ENCODE results near the gene AGBL3.

The AGBL3 gene

DNA sequence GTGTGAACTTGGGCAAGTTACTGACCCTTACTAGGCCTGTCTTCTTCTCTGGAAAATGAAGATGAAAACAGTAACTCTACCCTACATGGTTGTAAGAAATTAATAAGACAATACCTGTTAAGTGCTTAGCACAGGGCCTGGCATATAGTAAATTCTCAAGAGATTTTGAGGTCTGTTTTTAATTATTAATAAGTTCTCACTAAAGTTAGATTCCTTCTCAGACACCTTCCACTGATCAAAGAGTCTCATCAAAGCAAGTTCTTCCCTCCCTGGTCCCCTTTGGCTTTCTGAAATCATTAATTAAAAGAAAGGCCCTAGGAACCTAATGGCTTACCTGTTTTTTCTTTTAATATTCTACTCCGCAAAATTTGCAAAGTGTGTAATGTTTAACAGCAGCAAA lies 166.1 kb downstream of the AGBL3 start:
- Histone ChIP-seq H3K4me1 (ENCODE audit: control insufficient read depth, low read depth, low read length) (no peaks in the 10 kb centered on the region), H3K27me3 (ENCODE audit: control insufficient read depth, insufficient read depth, low read length) (no peaks in the 10 kb centered on the region), H3K9me3 (ENCODE audit: control insufficient read depth, low read depth, low read length) (peaks cover 5% of the 10 kb centered on the region), H3K36me3 (ENCODE audit: control insufficient read depth, low read depth, low read length) (no peaks in the 10 kb centered on the region), H3K4me3 (ENCODE audit: low read length) (no peak overlapping the region), H3K27ac (ENCODE audit: low read length) (no peak overlapping the region), H3K9ac (ENCODE audit: low read length) (no peak overlapping the region)

DNA sequence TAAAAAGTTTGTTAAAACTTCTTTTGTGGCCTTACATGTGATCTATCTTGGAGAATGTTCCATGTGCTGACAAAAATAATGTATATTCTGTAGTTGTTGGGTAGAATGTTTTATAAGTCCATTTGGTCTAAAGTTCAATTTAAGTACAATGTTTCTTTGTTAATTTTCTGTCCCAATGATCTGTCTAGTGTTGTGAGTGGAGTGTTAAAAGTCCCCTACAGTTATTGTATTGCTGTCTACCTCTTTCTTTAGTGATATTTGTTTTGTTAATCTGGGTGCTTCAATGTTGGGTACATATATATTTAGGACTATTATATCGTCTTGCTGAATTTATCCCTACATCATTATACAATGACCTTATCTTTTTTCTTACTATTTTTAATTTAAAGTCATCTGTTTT lies 168.4 kb downstream of the AGBL3 start:
- H3K36me3 ChIP-seq (ENCODE audit: control insufficient read depth, low read depth, low read length) = no peaks in the 10 kb centered on the region
- no peak overlapping the region for H3K9ac ChIP-seq (ENCODE audit: low read length)
- H3K27me3 ChIP-seq (ENCODE audit: control insufficient read depth, insufficient read depth, low read length) = no peaks in the 10 kb centered on the region
- H3K4me3 ChIP-seq (ENCODE audit: low read length) = no peak overlapping the region
- peaks cover 5% of the 10 kb centered on the region for H3K9me3 ChIP-seq (ENCODE audit: control insufficient read depth, low read depth, low read length)
- no peak overlapping the region for H3K27ac ChIP-seq (ENCODE audit: low read length)
- no peaks in the 10 kb centered on the region for H3K4me1 ChIP-seq (ENCODE audit: control insufficient read depth, low read depth, low read length)

DNA sequence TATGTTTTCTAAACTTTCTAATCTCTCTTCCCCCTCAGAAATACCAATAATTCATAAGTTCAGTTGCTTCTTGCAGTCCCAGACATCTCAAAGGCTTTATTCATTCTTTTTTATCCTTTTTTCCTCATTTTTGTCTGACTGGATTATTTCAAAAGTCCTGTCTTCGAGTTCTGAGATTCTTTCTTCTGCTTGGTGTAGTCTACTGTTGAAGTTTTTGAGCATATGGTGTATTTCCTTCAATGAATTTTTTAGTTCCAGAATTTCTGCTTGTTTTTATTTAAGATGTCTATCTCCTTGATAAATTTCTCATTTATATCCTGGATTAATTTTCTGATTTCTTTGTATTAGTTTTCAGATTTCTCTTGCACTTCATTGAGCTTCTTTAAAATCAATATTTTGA lies 170.0 kb downstream of the AGBL3 start:
- Histone ChIP-seq H3K9me3 (ENCODE audit: control insufficient read depth, low read depth, low read length) (peaks cover 5% of the 10 kb centered on the region), H3K27ac (ENCODE audit: low read length) (no peak overlapping the region), H3K4me1 (ENCODE audit: control insufficient read depth, low read depth, low read length) (no peaks in the 10 kb centered on the region), H3K27me3 (ENCODE audit: control insufficient read depth, insufficient read depth, low read length) (no peaks in the 10 kb centered on the region), H3K36me3 (ENCODE audit: control insufficient read depth, low read depth, low read length) (no peaks in the 10 kb centered on the region), H3K4me3 (ENCODE audit: low read length) (no peak overlapping the region), H3K9ac (ENCODE audit: low read length) (no peak overlapping the region)

- Histone ChIP-seq H3K27me3 (ENCODE audit: control insufficient read depth, insufficient read depth, low read length) (no peaks in the 10 kb centered on the region), H3K9me3 (ENCODE audit: control insufficient read depth, low read depth, low read length) (peaks cover 10% of the 10 kb centered on the region), H3K9ac (ENCODE audit: low read length) (no peak overlapping the region), H3K27ac (ENCODE audit: low read length) (no peak overlapping the region), H3K4me3 (ENCODE audit: low read length) (no peak overlapping the region), H3K4me1 (ENCODE audit: control insufficient read depth, low read depth, low read length) (no peaks in the 10 kb centered on the region), H3K36me3 (ENCODE audit: control insufficient read depth, low read depth, low read length) (no peaks in the 10 kb centered on the region)
Observed at GRCh38 chr7:135158141-135158655, 171.9 kb downstream of the AGBL3 start.

DNA sequence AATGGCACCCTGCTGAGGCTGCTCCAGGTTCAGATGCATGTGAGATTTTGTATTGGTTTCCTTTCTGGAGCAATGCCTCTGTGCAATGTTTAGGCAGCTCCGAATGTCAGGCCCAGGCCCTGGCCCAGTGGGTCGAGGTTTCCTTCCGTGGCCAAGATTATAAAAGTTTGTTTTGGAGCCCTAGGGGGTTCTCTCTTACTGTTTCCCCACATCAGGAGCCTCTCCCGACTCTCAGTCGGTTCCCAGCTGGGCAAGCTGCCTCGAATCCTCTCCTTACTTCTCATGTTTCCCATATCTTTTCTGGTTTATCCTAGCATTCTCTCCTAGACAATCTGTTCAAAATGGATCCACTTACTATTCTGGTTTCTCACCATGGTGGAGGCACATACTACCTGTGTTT lies 172.6 kb downstream of the AGBL3 start:
- Histone ChIP-seq H3K9me3 (ENCODE audit: control insufficient read depth, low read depth, low read length) (peaks cover 10% of the 10 kb centered on the region), H3K4me1 (ENCODE audit: control insufficient read depth, low read depth, low read length) (no peaks in the 10 kb centered on the region), H3K36me3 (ENCODE audit: control insufficient read depth, low read depth, low read length) (no peaks in the 10 kb centered on the region), H3K27ac (ENCODE audit: low read length) (no peak overlapping the region), H3K9ac (ENCODE audit: low read length) (no peak overlapping the region), H3K27me3 (ENCODE audit: control insufficient read depth, insufficient read depth, low read length) (no peaks in the 10 kb centered on the region), H3K4me3 (ENCODE audit: low read length) (no peak overlapping the region)

- no peaks in the 10 kb centered on the region for H3K27me3 ChIP-seq (ENCODE audit: control insufficient read depth, insufficient read depth, low read length)
- no peak overlapping the region for H3K4me3 ChIP-seq (ENCODE audit: low read length)
- H3K4me1 ChIP-seq (ENCODE audit: control insufficient read depth, low read depth, low read length) = no peaks in the 10 kb centered on the region
- no peak overlapping the region for H3K9ac ChIP-seq (ENCODE audit: low read length)
- H3K9me3 ChIP-seq (ENCODE audit: control insufficient read depth, low read depth, low read length) = peaks cover 10% of the 10 kb centered on the region
- H3K36me3 ChIP-seq (ENCODE audit: control insufficient read depth, low read depth, low read length) = no peaks in the 10 kb centered on the region
- no peak overlapping the region for H3K27ac ChIP-seq (ENCODE audit: low read length)
Observed at GRCh38 chr7:135159359-135160085, 173.2 kb downstream of the AGBL3 start.

- H3K4me3 ChIP-seq (ENCODE audit: low read length) = no peak overlapping the region
- H3K9ac ChIP-seq (ENCODE audit: low read length) = no peak overlapping the region
Observed at GRCh38 chr7:135160098-135160857, 174.0 kb downstream of the AGBL3 start.

GRCh38 chr7:135160858-135161653 lies 174.7 kb downstream of the AGBL3 start:
- peaks cover 5% of the 10 kb centered on the region for H3K9me3 ChIP-seq (ENCODE audit: control insufficient read depth, low read depth, low read length)
- no peak overlapping the region for H3K27ac ChIP-seq (ENCODE audit: low read length)
- H3K27me3 ChIP-seq (ENCODE audit: control insufficient read depth, insufficient read depth, low read length) = no peaks in the 10 kb centered on the region
- H3K4me1 ChIP-seq (ENCODE audit: control insufficient read depth, low read depth, low read length) = no peaks in the 10 kb centered on the region
- H3K4me3 ChIP-seq (ENCODE audit: low read length) = no peak overlapping the region
- peaks cover 12% of the 10 kb centered on the region for H3K36me3 ChIP-seq (ENCODE audit: control insufficient read depth, low read depth, low read length)
- no peak overlapping the region for H3K9ac ChIP-seq (ENCODE audit: low read length)

More at GRCh38 chr7:135160098-135160857, 174.0 kb downstream of the AGBL3 start:
- Histone ChIP-seq H3K27ac (ENCODE audit: low read length) (no peak overlapping the region), H3K4me1 (ENCODE audit: control insufficient read depth, low read depth, low read length) (no peaks in the 10 kb centered on the region), H3K9me3 (ENCODE audit: control insufficient read depth, low read depth, low read length) (peaks cover 10% of the 10 kb centered on the region), H3K36me3 (ENCODE audit: control insufficient read depth, low read depth, low read length) (peaks cover 4% of the 10 kb centered on the region), H3K27me3 (ENCODE audit: control insufficient read depth, insufficient read depth, low read length) (no peaks in the 10 kb centered on the region)

DNA sequence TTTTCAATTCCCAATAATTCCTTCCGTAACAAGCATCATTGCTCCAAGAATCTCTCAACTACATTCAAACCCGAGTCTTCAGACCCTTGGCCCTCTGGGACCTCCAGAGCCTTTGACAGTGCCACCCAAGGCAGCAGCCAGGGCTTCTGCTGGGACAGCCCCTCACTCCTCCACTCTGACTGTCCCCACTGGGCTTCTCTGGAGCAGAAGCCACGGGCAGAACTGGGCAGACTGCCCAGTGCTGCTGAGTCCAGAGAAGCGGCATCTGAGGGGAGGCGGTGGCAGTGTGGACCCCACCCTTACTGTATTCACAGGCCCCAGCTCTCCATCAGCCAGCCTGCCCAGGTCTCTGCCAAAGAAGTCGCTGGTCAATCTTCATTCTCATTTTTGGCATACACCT lies 175.4 kb downstream of the AGBL3 start:
- no peaks in the 10 kb centered on the region for H3K27me3 ChIP-seq (ENCODE audit: control insufficient read depth, insufficient read depth, low read length)
- H3K9me3 ChIP-seq (ENCODE audit: control insufficient read depth, low read depth, low read length) = peaks cover 4% of the 10 kb centered on the region
- no peak overlapping the region for H3K27ac ChIP-seq (ENCODE audit: low read length)
- no peak overlapping the region for H3K9ac ChIP-seq (ENCODE audit: low read length)
- no peak overlapping the region for H3K4me3 ChIP-seq (ENCODE audit: low read length)
- H3K4me1 ChIP-seq (ENCODE audit: control insufficient read depth, low read depth, low read length) = no peaks in the 10 kb centered on the region
- H3K36me3 ChIP-seq (ENCODE audit: control insufficient read depth, low read depth, low read length) = peaks cover 16% of the 10 kb centered on the region

DNA sequence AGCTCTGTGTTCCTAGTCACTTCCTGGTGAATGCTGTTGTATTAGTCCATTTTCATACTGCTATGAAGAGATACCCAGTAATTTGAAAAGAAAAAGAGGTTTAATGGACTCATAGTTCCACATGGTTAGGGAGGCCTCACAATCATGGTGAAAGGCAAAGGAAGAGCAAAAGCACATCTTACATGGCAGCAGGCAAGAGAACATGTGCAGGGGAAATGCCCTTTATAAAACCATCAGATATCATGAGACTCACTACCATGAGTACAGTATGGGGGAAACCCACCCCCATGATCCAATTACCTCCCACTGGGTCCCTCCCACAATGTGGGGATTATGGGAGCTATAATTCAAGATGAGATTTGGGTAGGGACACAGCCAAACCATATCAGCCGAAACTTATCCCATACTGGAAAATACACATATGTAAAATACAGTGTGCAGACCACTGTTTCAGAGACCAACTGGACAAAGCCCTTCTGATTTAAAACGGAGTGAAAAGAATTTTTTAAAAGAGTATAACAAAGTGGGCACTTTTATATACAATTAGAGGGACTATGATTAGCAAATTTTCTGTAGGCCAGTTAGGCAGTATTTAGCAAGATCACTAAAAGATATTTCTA lies 176.2 kb downstream of the AGBL3 start:
- H3K4me1 ChIP-seq (ENCODE audit: control insufficient read depth, low read depth, low read length) = no peaks in the 10 kb centered on the region
- no peak overlapping the region for H3K4me3 ChIP-seq (ENCODE audit: low read length)
- H3K27ac ChIP-seq (ENCODE audit: low read length) = no peak overlapping the region
- no peak overlapping the region for H3K9ac ChIP-seq (ENCODE audit: low read length)
- H3K9me3 ChIP-seq (ENCODE audit: control insufficient read depth, low read depth, low read length) = peaks cover 4% of the 10 kb centered on the region
- no peaks in the 10 kb centered on the region for H3K27me3 ChIP-seq (ENCODE audit: control insufficient read depth, insufficient read depth, low read length)
- H3K36me3 ChIP-seq (ENCODE audit: control insufficient read depth, low read depth, low read length) = peaks cover 24% of the 10 kb centered on the region
